GM12873 (cell line): ENCODE results near the gene VAX1.

Source experiments
- CTCF ChIP-seq: IDR thresholded peaks from 2 replicates; pipeline ENCODE4 v1.5.1; 2012; ENCODE audit warnings: low read depth, mild to moderate bottlenecking, moderate library complexity, low read length, control low read depth; ENCODE audit not compliant: insufficient read depth; ENCODE audit errors: missing control alignments

The VAX1 gene

GRCh38 chr10:117094856-117095255 is 43.2 kb downstream of the VAX1 start:
- no peak for TF ChIP-seq CTCF

- TF ChIP-seq CTCF = no peak
These were observed 45.7 kb downstream of the VAX1 start for GRCh38 chr10:117092386-117092785.

DNA sequence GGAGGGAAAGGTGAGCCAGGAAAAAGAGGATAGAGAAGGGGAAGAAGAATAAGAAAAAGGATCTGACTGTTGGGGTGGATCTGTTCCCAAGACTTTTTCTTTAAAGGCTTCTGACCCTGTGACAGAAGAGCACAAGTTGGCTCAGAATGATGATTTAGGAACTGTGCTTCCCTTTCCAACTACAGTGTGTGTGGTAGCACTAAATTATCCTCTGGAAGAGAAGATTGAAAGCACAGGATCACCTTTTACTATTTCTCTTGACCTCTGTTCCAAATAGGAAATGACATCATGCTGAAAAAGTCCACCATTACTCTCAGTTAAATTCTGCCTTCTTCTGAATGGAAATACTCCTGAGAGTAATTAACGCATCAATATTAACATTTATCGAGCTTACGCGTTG is 47.2 kb downstream of the VAX1 start:
- no peak for TF ChIP-seq CTCF

- no peak for TF ChIP-seq CTCF
These were observed 50.5 kb downstream of the VAX1 start for GRCh38 chr10:117087521-117087920.

DNA sequence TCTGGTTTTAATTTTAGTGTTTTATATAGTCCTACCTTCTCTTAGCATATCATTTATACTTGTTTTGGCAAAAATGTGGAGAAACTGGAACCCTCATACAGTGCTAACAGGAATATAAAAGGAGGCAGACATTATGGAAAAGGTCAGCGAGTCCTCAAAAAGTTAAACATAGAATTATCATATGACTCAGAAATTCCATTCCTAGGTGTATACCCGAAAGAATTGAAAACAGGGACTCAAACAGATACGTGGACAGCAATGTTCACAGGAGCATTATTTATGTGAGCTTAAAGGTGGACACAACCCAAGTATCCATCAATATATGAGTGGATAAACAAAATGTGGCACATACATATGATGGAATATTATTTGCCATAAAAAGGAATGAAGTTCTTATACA is 51.5 kb downstream of the VAX1 start:
- no peak for TF ChIP-seq CTCF
